Caco-2 (cell line): Measurements from ENCODE around the gene MADCAM1. TPM values are rescaled to one million over a fixed set of nuclear protein-coding genes. Genes with fewer than 3 reads are reported as not detected.

Experiments
- BruUV-seq: library from RNA; stranded (reverse); fragments of 400-500 nt; replicated peaks from 2 replicates; lab custom pipeline; 2021; lab: Mats Ljungman, UMichigan
- CTCF ChIA-PET: fragments of 300-600 bp; sonication (Branson Sonifier 250); formaldehyde crosslinking; loops from one replicate; lab custom pipeline; 2022; ENCODE audit warnings: antibody characterized with exemption; lab: Charles Lee
- POLR2A ChIA-PET: fragments of 300-600 bp; sonication (Branson Sonifier 250); formaldehyde crosslinking; loops from one replicate; lab custom pipeline; 2022; ENCODE audit warnings: antibody characterized with exemption; lab: Charles Lee
- DNase-seq, 2 experiments: peaks; one replicate each; pipeline versions ENCODE4 v3.0.0 to v3.0.0-alpha.2; 2020 to 2022
- H3K27me3 ChIP-seq: replicated peaks from 2 replicates; pipeline ENCODE4 v1.6.0; 2011; ENCODE audit warnings: low read length; ENCODE audit not compliant: control insufficient read depth, insufficient read depth
- H3K36me3 ChIP-seq: 2 replicates; pipeline ENCODE4 v1.5.1; 2011; ENCODE audit warnings: low read length; ENCODE audit not compliant: control insufficient read depth, insufficient read depth
- H3K4me1 ChIP-seq: fragments of 250-450 bp; sonication (Bioruptor Pico); 2 replicates; pipeline ENCODE4 v1.5.1; 2020; ENCODE audit warnings: mild to moderate bottlenecking
- H3K4me3 ChIP-seq: 2 replicates; pipeline ENCODE4 v1.5.1; 2011; ENCODE audit warnings: low read depth, mild to moderate bottlenecking, control low read depth, low read length
- H3K9me3 ChIP-seq: fragments of 250-450 bp; sonication (Bioruptor Pico); 2 replicates; pipeline ENCODE4 v1.5.1; 2020; ENCODE audit warnings: mild to moderate bottlenecking, moderate library complexity
- H3K27ac Mint-ChIP-seq: one replicate; pipeline ENCODE4 v1.8.0; 2022; ENCODE audit warnings: mixed read lengths; ENCODE audit not compliant: unreplicated experiment
- H3K27me3 Mint-ChIP-seq: one replicate; pipeline ENCODE4 v1.8.0; 2022; ENCODE audit warnings: mixed read lengths; ENCODE audit not compliant: insufficient read depth, unreplicated experiment
- H3K36me3 Mint-ChIP-seq: one replicate; pipeline ENCODE4 v1.8.0; 2022; ENCODE audit warnings: mild to moderate bottlenecking, mixed read lengths; ENCODE audit not compliant: insufficient read depth, unreplicated experiment
- H3K4me1 Mint-ChIP-seq: one replicate; pipeline ENCODE4 v1.8.0; 2022; ENCODE audit warnings: low read depth, mixed read lengths; ENCODE audit not compliant: unreplicated experiment
- H3K4me3 Mint-ChIP-seq: one replicate; pipeline ENCODE4 v1.8.0; 2022; ENCODE audit warnings: mild to moderate bottlenecking, moderate library complexity, mixed read lengths; ENCODE audit not compliant: unreplicated experiment
- H3K9me3 Mint-ChIP-seq: one replicate; pipeline ENCODE4 v1.8.0; 2022; ENCODE audit warnings: mixed read lengths; ENCODE audit not compliant: unreplicated experiment
- intact Hi-C: fragments of 100-400 bp; cut with micrococcal nuclease; formaldehyde crosslinking; loops from one replicate; pipeline ENCODE4 v1.10.0; 2022; ENCODE audit not compliant: unreplicated experiment
- total RNA-seq: library from RNA; stranded (reverse); gene quantifications from 2 replicates; pipeline ENCODE4 v1.2.3, GENCODE V29; 2022
- TF ChIP-seq, protein P1 (sequence below), 2 experiments: fragments of 200-600 bp in 1 of 2; IDR thresholded peaks; 1 replicate in 1 of 2; 2 replicates in 1 of 2; pipeline versions ENCODE4 v1.5.1 to v1.8.0; 2011 to 2022; ENCODE audit warnings: antibody characterized with exemption in 1 of 2, control low read depth in 1 of 2, inconsistent platforms in 1 of 2, low read depth in 1 of 2, low read length in 1 of 2, mild to moderate bottlenecking in 1 of 2, moderate library complexity in 1 of 2; ENCODE audit not compliant: insufficient read depth in 1 of 2, severe bottlenecking in 1 of 2, unreplicated experiment in 1 of 2

Gene MADCAM1
- total RNA-seq, 1 experiment from 2014 or later, result 0.73 TPM

DNA sequence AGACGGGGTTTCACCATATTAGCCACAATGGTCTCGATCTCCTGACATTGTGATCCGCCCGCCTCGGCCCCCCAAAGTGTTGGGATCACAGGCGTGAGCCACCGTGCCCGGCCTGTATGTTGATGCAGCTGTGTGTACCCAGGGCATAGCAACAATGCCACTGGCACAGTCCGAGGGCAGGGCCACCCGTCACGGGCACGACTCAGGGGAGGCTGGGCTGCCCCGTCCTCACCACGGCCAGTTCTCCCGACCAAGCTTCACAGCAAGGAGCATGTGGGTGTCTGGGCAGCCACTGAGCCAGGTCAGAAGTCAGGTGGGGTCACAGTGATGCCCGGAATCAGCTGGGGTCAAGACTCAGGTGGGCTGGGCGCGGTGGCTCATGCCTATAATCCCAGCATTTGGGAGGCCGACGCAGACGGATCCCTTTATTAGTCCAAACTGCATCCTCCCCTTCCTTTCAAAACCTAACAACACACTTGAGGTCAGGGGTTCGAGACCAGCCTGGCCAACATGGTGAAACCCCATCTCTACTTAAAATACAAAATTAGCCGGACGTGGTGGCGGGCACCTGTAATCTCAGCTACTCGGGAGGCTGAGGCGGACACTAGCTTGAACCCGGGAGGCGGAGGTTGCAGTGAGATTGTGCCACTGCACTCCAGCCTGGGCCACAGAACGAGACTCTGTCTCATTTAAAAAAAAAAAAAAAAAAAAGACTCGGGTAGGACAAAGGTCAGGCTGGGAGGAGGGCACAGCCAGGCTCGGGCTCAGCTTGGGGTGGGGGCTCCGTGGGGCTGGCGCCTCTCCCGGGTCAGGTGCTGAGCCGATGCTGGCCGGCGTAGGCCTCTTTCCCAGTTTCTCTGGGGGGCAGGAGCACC lies 34.1 kb downstream of the MADCAM1 start:
- H3K27me3 ChIP-seq, result no peaks in the 10 kb centered on the region
- H3K4me1 ChIP-seq, result peaks cover 30% of the 10 kb centered on the region
- CTCF ChIA-PET, result interaction anchor here (1.2 to 3.1 kb wide), 3 partner anchors 20 to 204 kb away, joined by 3 to 28 read pairs (median 9); no protein-coding TSS in a partner anchor
- BruUV-seq, result TSS peak; percentile 93
- peaks cover 6% of the 10 kb centered on the region for H3K4me1 Mint-ChIP-seq
- no peaks in the 10 kb centered on the region for H3K27me3 Mint-ChIP-seq
- peak overlapping the region; percentile 70 for H3K27ac Mint-ChIP-seq
- no peaks in the 10 kb centered on the region for H3K9me3 ChIP-seq
- POLR2A ChIA-PET, result interaction anchor here (0.8 to 1.9 kb wide), 3 partner anchors 13 to 24 kb away, joined by 3 to 7 read pairs (median 5); no protein-coding TSS in a partner anchor
- intact Hi-C loops, result loop anchor here (5.0 kb wide), 1 partner anchor 42 kb away; the partner anchor contains the start of gene BSG
- peak overlapping the region; percentile 82 for H3K4me3 Mint-ChIP-seq
- peak overlapping the region; percentile 94 for H3K4me3 ChIP-seq
- H3K36me3 ChIP-seq, result 0 out of 2 replicates have a peak, but pooled peaks cover 1% of the 10 kb centered on the region
- no peaks in the 10 kb centered on the region for H3K9me3 Mint-ChIP-seq
- TF ChIP-seq, protein P1, sequence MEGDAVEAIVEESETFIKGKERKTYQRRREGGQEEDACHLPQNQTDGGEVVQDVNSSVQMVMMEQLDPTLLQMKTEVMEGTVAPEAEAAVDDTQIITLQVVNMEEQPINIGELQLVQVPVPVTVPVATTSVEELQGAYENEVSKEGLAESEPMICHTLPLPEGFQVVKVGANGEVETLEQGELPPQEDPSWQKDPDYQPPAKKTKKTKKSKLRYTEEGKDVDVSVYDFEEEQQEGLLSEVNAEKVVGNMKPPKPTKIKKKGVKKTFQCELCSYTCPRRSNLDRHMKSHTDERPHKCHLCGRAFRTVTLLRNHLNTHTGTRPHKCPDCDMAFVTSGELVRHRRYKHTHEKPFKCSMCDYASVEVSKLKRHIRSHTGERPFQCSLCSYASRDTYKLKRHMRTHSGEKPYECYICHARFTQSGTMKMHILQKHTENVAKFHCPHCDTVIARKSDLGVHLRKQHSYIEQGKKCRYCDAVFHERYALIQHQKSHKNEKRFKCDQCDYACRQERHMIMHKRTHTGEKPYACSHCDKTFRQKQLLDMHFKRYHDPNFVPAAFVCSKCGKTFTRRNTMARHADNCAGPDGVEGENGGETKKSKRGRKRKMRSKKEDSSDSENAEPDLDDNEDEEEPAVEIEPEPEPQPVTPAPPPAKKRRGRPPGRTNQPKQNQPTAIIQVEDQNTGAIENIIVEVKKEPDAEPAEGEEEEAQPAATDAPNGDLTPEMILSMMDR (IDR thresholded peaks at IDR 0.05; ENCODE audit: insufficient read depth in 1 of 2, low read depth in 1 of 2, low read length in 1 of 2, severe bottlenecking in 1 of 2, unreplicated experiment in 1 of 2), result no peak
- DNase-seq, result no peak
- H3K36me3 Mint-ChIP-seq, result peaks cover 16% of the 10 kb centered on the region

- TF ChIP-seq, protein P1 (IDR thresholded peaks at IDR 0.05; ENCODE audit: insufficient read depth in 1 of 2, low read depth in 1 of 2, low read length in 1 of 2, severe bottlenecking in 1 of 2, unreplicated experiment in 1 of 2), result peak in 1 of 2 experiments; percentile 6
- H3K4me3 Mint-ChIP-seq, result peak overlapping the region; percentile 82
- BruUV-seq, result no TSS peak
- ChIA-PET CTCF (interaction anchor here (1.2 to 3.1 kb wide), 3 partner anchors 21 to 203 kb away, joined by 3 to 28 read pairs (median 9); no protein-coding TSS in a partner anchor), POLR2A (interaction anchor here (0.5 to 1.9 kb wide), 7 partner anchors 14 to 111 kb away, joined by 3 to 9 read pairs (median 4); partner anchors contain the start of gene TPGS1)
- no peaks in the 10 kb centered on the region for H3K9me3 ChIP-seq
- intact Hi-C loops, result loop anchor here (5.0 kb wide), 1 partner anchor 41 kb away; the partner anchor contains the start of gene BSG
- peaks cover 20% of the 10 kb centered on the region for H3K36me3 Mint-ChIP-seq
- peak overlapping the region; percentile 72 for H3K27ac Mint-ChIP-seq
- peaks cover 6% of the 10 kb centered on the region for H3K4me1 Mint-ChIP-seq
- H3K9me3 Mint-ChIP-seq, result no peaks in the 10 kb centered on the region
- peak; percentile 91 to 95 for DNase-seq
- H3K27me3 Mint-ChIP-seq, result no peaks in the 10 kb centered on the region
- H3K4me1 ChIP-seq, result peaks cover 30% of the 10 kb centered on the region
- peaks cover 1% of the 10 kb centered on the region; the same call in 1 of the 2 replicates for H3K36me3 ChIP-seq
- H3K4me3 ChIP-seq, result peak overlapping the region; percentile 94
- H3K27me3 ChIP-seq, result no peaks in the 10 kb centered on the region
Measured at GRCh38 chr19:531009-531752, 34.9 kb downstream of the MADCAM1 start.
